Adrenal gland (tissue), 12 donors: ENCODE measurements around the gene RBPJ. TPM values are rescaled to one million over a fixed set of nuclear protein-coding genes. Genes with fewer than 3 reads are reported as not detected.

ENCODE experiments used
- DNase-seq, 7 donors: peaks; one replicate each; pipeline ENCODE4 v3.0.0-alpha.2; 2019 to 2020
- H3K27ac ChIP-seq, 5 donors: fragments of 200-600 bp; sonication (generic) in 4 of 5; 1 replicate in 3 of 5; 2 replicates in 2 of 5; pipeline versions ENCODE4 v1.5.1 to v1.8.0; 2016 to 2020; ENCODE audit warnings: mild to moderate bottlenecking in 1 of 5
- H3K27me3 ChIP-seq: fragments of 200-600 bp; 2 replicates; pipeline ENCODE4 v1.8.0; 2021
- H3K36me3 ChIP-seq, 2 donors: fragments of 200-600 bp; replicated peaks in 1 of 2; 1 replicate in 1 of 2; 2 replicates in 1 of 2; pipeline versions ENCODE4 v1.5.1 to v1.8.0; 2018 to 2022
- H3K4me1 ChIP-seq, 2 donors: fragments of 200-600 bp; replicated peaks in 1 of 2; 1 replicate in 1 of 2; 2 replicates in 1 of 2; pipeline versions ENCODE4 v1.5.1 to v1.8.0; 2018 to 2021
- H3K4me3 ChIP-seq, 4 donors: fragments of 200-600 bp; sonication (generic) in 3 of 4; one replicate each; pipeline ENCODE4 v1.5.1; 2016 to 2018
- H3K9me3 ChIP-seq, 3 donors: fragments of 200-600 bp; sonication (generic) in 1 of 3; replicated peaks in 1 of 3; 1 replicate in 2 of 3; 2 replicates in 1 of 3; pipeline versions ENCODE4 v1.5.1 to v1.8.0; 2016 to 2021
- CTCF ChIP-seq, 6 experiments: fragments of 450-650 bp in 4 of 6; fragments of 200-600 bp in 2 of 6; sonication (generic) in 1 of 6; IDR thresholded peaks; 1 replicate in 5 of 6; 2 replicates in 1 of 6; pipeline versions ENCODE4 v1.5.1 to v1.8.0; 2016 to 2021; ENCODE audit warnings: antibody characterized with exemption in 6 of 6, mild to moderate bottlenecking in 2 of 6, moderate library complexity in 1 of 6
- POLR2A ChIP-seq, 2 donors: fragments of 450-650 bp; IDR thresholded peaks; one replicate each; pipeline ENCODE4 v1.6.1; 2017; ENCODE audit warnings: antibody characterized with exemption in 2 of 2, mild to moderate bottlenecking in 2 of 2, moderate library complexity in 1 of 2
- WGBS, 4 donors: extraction: QIAGEN DNeasy Blood & Tissue Kit in 2 of 4; methylation state at CpG; one replicate each; pipeline versions ENCODE4 v1.1.5 to v1.1.7; 2013 to 2017; 5-methylcytosine and 5-hydroxymethylcytosine counted together
- intact Hi-C, 2 donors: fragments of 100-400 bp; cut with DNase I; formaldehyde crosslinking; loops; one replicate each; pipeline versions ENCODE4 v1.14.1 to v1.15.0; 2022 to 2023
- polyA plus RNA-seq, 3 donors: library from polyadenylated mRNA; stranded (reverse); fragments of 200-250 nt in 2 of 3; fragments of 350-450 nt in 1 of 3; fragmentation: Illumina TruSeq in 1 of 3; extraction: RNeasy Lipid Tissue Mini Kit (QIAGEN cat#74804) in 1 of 3; gene quantifications; one replicate each; pipeline ENCODE4 v1.2.3, GENCODE V29; 2013 to 2014
- total RNA-seq, 9 donors: library from RNA; depleted of rRNA in 4 of 9; stranded (reverse); fragments of >200 nt in 4 of 9; fragments of 120-200 nt in 1 of 9; fragmentation: NEBNext Ultra II Directional in 1 of 9; extraction: Animal tissue kit (Norgen Biotek cat#: 25700) in 1 of 9; gene quantifications; one replicate each; pipeline versions ENCODE4 v1.1.0 to v1.2.4, GENCODE V29; 2013 to 2023
- donor health status: healthy with polysubstance abuse.
- donor health status: Bipolar disorder and iron deficiency.
- donor health status: DM: yes; HTN: yes; CAD: no.
- donor health status: DM: no; HTN: no; CAD: no.
- donor health status: DM: no; HTN: no; CAD: no.
- donor health status: DM: yes; HTN: yes; CAD: no.

Gene RBPJ
- total and polyA plus RNA-seq, 12 donors: 23.4 to 76.1 (median 51.8) TPM

GRCh38 chr4:26425953-26426352 lies 105.1 kb downstream of the RBPJ start:
- TF ChIP-seq POLR2A (IDR thresholded peaks at IDR 0.05): no peak
- TF ChIP-seq CTCF (IDR thresholded peaks at IDR 0.05): no peak
- whole genome bisulfite sequencing, 4 donors: 84 to 94% (median 93%) methylated on average over 1 of the region's 1 CpG
- H3K4me1 ChIP-seq: peaks cover 3 to 20% of the 10 kb centered on the region in 2 donors
- H3K36me3 ChIP-seq: peaks cover 0 to 37% of the 10 kb centered on the region in 2 donors
- intact Hi-C loops: no loop called here
- no peak overlapping the region for H3K27ac ChIP-seq
- H3K27me3 ChIP-seq: no peaks in the 10 kb centered on the region
- no peak overlapping the region for H3K4me3 ChIP-seq
- H3K9me3 ChIP-seq: no peaks in the 10 kb centered on the region
- no peak for DNase-seq

DNA sequence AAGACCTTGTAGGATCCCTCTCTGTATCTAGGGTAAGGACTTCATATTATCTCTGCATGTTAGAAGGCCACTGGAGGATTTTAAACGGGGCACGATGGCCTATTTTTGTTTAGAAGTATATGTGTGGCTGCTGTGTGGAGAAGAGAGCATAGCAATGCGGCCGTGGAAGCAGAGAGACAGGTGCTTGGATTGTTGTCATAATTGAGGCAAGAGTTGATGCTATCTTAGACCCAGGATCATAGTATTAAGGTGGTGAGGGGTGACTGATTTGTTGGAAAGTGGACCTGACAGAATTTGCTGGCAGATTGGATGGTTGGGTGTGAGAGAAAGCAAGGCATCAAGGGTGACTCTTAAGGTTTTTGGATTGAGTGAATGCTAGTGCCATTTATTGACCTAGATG lies 106.1 kb downstream of the RBPJ start:
- H3K36me3 ChIP-seq: peaks cover 0 to 41% of the 10 kb centered on the region in 2 donors
- no peak for DNase-seq
- no peaks in the 10 kb centered on the region for H3K9me3 ChIP-seq
- intact Hi-C loops: no loop called here
- no peak overlapping the region for H3K4me3 ChIP-seq
- H3K4me1 ChIP-seq: peaks cover 3 to 20% of the 10 kb centered on the region in 2 donors
- 80 to 94% (median 89%) methylated on average over 4 of the region's 4 CpGs for WGBS, 4 donors
- TF ChIP-seq POLR2A (IDR thresholded peaks at IDR 0.05) (no peak), CTCF (IDR thresholded peaks at IDR 0.05) (no peak)
- no peak overlapping the region for H3K27ac ChIP-seq
- no peaks in the 10 kb centered on the region for H3K27me3 ChIP-seq

DNA sequence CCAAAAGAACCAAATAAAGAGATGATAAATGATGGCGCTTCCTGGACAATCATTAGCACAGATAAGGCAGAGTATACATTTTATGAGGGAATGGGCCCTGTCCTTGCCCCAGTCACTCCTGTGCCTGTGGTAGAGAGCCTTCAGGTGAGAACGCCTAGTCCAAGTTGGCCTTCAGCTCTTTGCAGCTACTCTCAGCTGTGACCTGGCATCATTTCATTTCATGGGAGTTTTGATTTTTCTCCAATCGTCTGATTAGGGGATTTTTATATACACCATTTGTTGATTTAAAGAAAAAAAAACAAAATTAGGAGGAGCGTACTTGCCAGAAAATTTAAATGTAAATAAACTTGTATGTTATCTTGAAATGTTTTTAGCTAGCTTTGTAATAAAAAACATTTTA lies 109.1 kb downstream of the RBPJ start:
- no peaks in the 10 kb centered on the region for H3K4me1 ChIP-seq
- H3K36me3 ChIP-seq: peaks cover 0 to 39% of the 10 kb centered on the region in 2 donors
- no peak for TF ChIP-seq POLR2A (IDR thresholded peaks at IDR 0.05)
- no peak for TF ChIP-seq CTCF (IDR thresholded peaks at IDR 0.05)
- intact Hi-C loops: no loop called here
- H3K27ac ChIP-seq: no peak overlapping the region
- H3K9me3 ChIP-seq: no peaks in the 10 kb centered on the region
- DNase-seq: no peak
- no peak overlapping the region for H3K4me3 ChIP-seq
- 91 to 96% (median 93%) methylated on average over 4 of the region's 4 CpGs for WGBS, 4 donors
- H3K27me3 ChIP-seq: no peaks in the 10 kb centered on the region

- Histone ChIP-seq H3K27ac (no peak overlapping the region), H3K27me3 (no peaks in the 10 kb centered on the region), H3K4me3 (no peak overlapping the region), H3K4me1 (no peaks in the 10 kb centered on the region), H3K36me3 (peaks cover 0 to 26% of the 10 kb centered on the region in 2 donors), H3K9me3 (no peaks in the 10 kb centered on the region)
- intact Hi-C loops: no loop called here
- 72 to 97% (median 85%) methylated on average over 2 of the region's 2 CpGs for WGBS, 4 donors
- TF ChIP-seq CTCF (IDR thresholded peaks at IDR 0.05): no peak
- TF ChIP-seq POLR2A (IDR thresholded peaks at IDR 0.05): no peak
- no peak for DNase-seq
These were observed 110.8 kb downstream of the RBPJ start for GRCh38 chr4:26431461-26432180.
